ENCODE data around the gene MAGI1.

The MAGI1 gene

DNA sequence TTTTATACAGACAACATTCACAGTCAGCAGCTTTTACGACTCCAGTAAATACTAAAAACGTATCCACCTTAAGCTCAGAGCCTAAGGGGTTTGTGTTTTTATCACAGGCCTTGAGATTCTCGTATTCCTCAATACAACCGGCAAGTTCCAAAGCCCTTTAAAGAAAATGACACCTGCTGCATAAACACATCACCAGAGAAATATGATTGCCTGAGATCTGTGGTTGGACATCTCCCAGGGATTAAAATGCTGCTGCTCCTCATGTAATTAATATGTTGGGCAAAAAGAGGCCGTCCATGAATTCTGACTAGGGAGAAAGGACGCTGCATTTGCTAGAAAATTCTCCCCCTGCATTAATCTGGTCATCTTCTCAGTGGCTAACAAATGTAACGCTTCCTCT lies 544.8 kb downstream of the MAGI1 start:
- Histone ChIP-seq H3K4me3 (ENCODE audit: low read length, poor library complexity, severe bottlenecking) (no peak overlapping the region), H3K9ac (ENCODE audit: low read depth, low read length, poor library complexity, severe bottlenecking) (no peak overlapping the region), H4K20me1 (ENCODE audit: insufficient read depth, low read length, poor library complexity, severe bottlenecking) (no peaks in the 10 kb centered on the region), H3F3A (ENCODE audit: low read depth) (no peaks in the 10 kb centered on the region), H3K27me3 (ENCODE audit: insufficient read depth, low read length, poor library complexity, severe bottlenecking) (no peaks in the 10 kb centered on the region), H3K79me2 (ENCODE audit: insufficient read depth, low read length) (no peaks in the 10 kb centered on the region), H3K4me2 (ENCODE audit: low read depth, low read length, poor library complexity, severe bottlenecking) (no peak overlapping the region), H3K36me3 (ENCODE audit: insufficient read depth, low read length) (no peaks in the 10 kb centered on the region), H3K9me3 (ENCODE audit: insufficient read depth, low read depth, low read length) (no peaks in the 10 kb centered on the region), H3K4me1 (ENCODE audit: insufficient read depth, low read length, poor library complexity, severe bottlenecking) (peaks cover 21% of the 10 kb centered on the region), H3K9me2 (replicated peaks; ENCODE audit: low read depth, low read length) (no peaks in the 10 kb centered on the region), H2AFZ (ENCODE audit: low read length) (no peak overlapping the region)
- TF ChIP-seq, protein P1, sequence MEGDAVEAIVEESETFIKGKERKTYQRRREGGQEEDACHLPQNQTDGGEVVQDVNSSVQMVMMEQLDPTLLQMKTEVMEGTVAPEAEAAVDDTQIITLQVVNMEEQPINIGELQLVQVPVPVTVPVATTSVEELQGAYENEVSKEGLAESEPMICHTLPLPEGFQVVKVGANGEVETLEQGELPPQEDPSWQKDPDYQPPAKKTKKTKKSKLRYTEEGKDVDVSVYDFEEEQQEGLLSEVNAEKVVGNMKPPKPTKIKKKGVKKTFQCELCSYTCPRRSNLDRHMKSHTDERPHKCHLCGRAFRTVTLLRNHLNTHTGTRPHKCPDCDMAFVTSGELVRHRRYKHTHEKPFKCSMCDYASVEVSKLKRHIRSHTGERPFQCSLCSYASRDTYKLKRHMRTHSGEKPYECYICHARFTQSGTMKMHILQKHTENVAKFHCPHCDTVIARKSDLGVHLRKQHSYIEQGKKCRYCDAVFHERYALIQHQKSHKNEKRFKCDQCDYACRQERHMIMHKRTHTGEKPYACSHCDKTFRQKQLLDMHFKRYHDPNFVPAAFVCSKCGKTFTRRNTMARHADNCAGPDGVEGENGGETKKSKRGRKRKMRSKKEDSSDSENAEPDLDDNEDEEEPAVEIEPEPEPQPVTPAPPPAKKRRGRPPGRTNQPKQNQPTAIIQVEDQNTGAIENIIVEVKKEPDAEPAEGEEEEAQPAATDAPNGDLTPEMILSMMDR (conservative IDR thresholded peaks at IDR 0.05; ENCODE audit: low read length): no peak
- TF ChIP-seq EZH2phosphoT487 (IDR thresholded peaks at IDR 0.05; ENCODE audit: borderline replicate concordance): no peak

DNA sequence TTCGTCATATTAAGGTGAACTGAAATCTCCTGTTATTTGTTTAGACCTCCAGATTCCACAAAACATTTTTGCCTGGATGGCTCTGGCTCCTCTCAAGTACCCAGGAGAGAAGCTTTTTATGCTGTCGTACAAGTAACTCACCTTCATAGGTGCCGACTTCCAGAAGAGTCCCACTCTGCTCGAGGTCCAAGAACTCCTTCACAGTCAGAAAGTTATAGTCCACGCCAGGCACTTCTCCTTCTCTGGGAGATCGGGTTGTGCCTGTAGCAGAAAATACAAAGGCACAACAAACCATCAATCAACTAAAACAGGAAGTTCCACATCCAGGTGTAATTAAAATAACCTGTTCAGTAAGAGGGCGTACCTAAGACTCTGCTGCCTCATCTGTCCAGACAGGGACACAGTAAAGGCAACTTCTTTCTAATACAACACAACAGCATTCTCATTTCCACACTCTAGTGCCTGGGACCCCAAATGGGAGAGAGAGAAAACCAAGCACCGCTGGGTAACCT lies 545.3 kb downstream of the MAGI1 start:
- no peaks in the 10 kb centered on the region for H4K20me1 ChIP-seq (ENCODE audit: insufficient read depth, low read length, poor library complexity, severe bottlenecking)
- H3K9me3 ChIP-seq (ENCODE audit: insufficient read depth, low read depth, low read length): no peaks in the 10 kb centered on the region
- H3K4me2 ChIP-seq (ENCODE audit: low read depth, low read length, poor library complexity, severe bottlenecking): no peak overlapping the region
- peaks cover 20% of the 10 kb centered on the region for H3K4me1 ChIP-seq (ENCODE audit: insufficient read depth, low read length, poor library complexity, severe bottlenecking)
- H3K27me3 ChIP-seq (ENCODE audit: insufficient read depth, low read length, poor library complexity, severe bottlenecking): no peaks in the 10 kb centered on the region
- H3K4me3 ChIP-seq (ENCODE audit: low read length, poor library complexity, severe bottlenecking): no peak overlapping the region
- H3K36me3 ChIP-seq (ENCODE audit: insufficient read depth, low read length): no peaks in the 10 kb centered on the region
- no peaks in the 10 kb centered on the region for H3K9me2 ChIP-seq (replicated peaks; ENCODE audit: low read depth, low read length)
- H3K9ac ChIP-seq (ENCODE audit: low read depth, low read length, poor library complexity, severe bottlenecking): no peak overlapping the region
- H2AFZ ChIP-seq (ENCODE audit: low read length): no peak overlapping the region
- H3F3A ChIP-seq (ENCODE audit: low read depth): no peaks in the 10 kb centered on the region
- H3K79me2 ChIP-seq (ENCODE audit: insufficient read depth, low read length): no peaks in the 10 kb centered on the region
- no peak for TF ChIP-seq EZH2phosphoT487 (IDR thresholded peaks at IDR 0.05; ENCODE audit: borderline replicate concordance)
- TF ChIP-seq, protein P1 (conservative IDR thresholded peaks at IDR 0.05; ENCODE audit: low read length): no peak

DNA sequence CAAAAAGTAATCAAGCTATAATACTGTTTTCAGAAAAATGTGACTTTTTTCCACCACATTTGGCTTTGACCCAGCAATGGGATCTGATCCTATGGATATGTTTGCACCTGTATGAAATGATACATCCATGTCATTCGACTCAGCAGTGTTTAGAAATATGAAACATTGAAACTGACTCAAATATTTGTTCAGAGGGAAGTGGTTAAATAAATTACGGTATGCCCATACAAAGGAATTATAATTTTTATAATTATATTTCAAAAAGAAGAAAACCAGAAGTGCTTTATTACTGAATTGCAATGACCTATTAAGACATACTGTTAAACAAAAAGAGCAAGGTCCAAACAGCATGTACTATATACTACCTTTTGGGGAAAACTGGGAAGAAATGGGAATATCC lies 546.5 kb downstream of the MAGI1 start:
- H3K9ac ChIP-seq (ENCODE audit: low read depth, low read length, poor library complexity, severe bottlenecking): no peak overlapping the region
- no peaks in the 10 kb centered on the region for H3F3A ChIP-seq (ENCODE audit: low read depth)
- H2AFZ ChIP-seq (ENCODE audit: low read length): no peak overlapping the region
- no peaks in the 10 kb centered on the region for H3K79me2 ChIP-seq (ENCODE audit: insufficient read depth, low read length)
- H3K9me2 ChIP-seq (replicated peaks; ENCODE audit: low read depth, low read length): no peaks in the 10 kb centered on the region
- TF ChIP-seq, protein P1 (conservative IDR thresholded peaks at IDR 0.05; ENCODE audit: low read length): no peak
- TF ChIP-seq EZH2phosphoT487 (IDR thresholded peaks at IDR 0.05; ENCODE audit: borderline replicate concordance): no peak
- no peaks in the 10 kb centered on the region for H3K36me3 ChIP-seq (ENCODE audit: insufficient read depth, low read length)
- H3K4me2 ChIP-seq (ENCODE audit: low read depth, low read length, poor library complexity, severe bottlenecking): no peak overlapping the region
- no peaks in the 10 kb centered on the region for H3K9me3 ChIP-seq (ENCODE audit: insufficient read depth, low read depth, low read length)
- H3K27me3 ChIP-seq (ENCODE audit: insufficient read depth, low read length, poor library complexity, severe bottlenecking): no peaks in the 10 kb centered on the region
- H3K4me1 ChIP-seq (ENCODE audit: insufficient read depth, low read length, poor library complexity, severe bottlenecking): peaks cover 12% of the 10 kb centered on the region
- no peak overlapping the region for H3K4me3 ChIP-seq (ENCODE audit: low read length, poor library complexity, severe bottlenecking)
- H4K20me1 ChIP-seq (ENCODE audit: insufficient read depth, low read length, poor library complexity, severe bottlenecking): no peaks in the 10 kb centered on the region

All from Loucy (cell line).